ENCODE measurements around the gene SDS.

DNA sequence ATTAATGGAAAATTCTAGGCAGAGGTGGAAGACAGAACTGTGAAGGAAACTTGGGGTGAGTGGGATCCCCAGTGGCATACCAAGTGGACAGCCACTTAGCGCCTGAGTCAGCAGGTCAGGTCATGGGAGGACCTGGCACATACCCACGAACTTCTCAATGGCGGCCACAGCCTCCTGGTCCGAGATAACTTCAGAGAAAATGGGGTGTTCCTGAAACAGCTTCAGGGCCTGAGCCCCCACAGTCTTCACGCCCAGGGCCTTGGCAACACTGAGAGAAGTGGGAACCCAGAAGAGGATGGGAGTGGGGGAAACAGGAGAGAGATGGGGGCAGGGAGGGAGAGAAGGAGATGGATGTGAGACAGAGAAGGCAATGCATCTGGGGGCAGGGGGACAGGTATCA lies 9.9 kb downstream of the SDS start:
- TF ChIP-seq GATA2 (IDR thresholded peaks at IDR 0.05; ENCODE audit: low read depth, low read length) (no peak), GATA3 (IDR thresholded peaks at IDR 0.05; ENCODE audit: low read depth, low read length) (no peak)

All from SH-SY5Y (cell line).